Breast epithelium (tissue), 4 donors: Measurements from ENCODE around the gene TBL1XR1. TPM values are rescaled to one million over a fixed set of nuclear protein-coding genes. Genes with fewer than 3 reads are reported as not detected.

Source experiments
- DNase-seq, 2 donors: peaks; one replicate each; pipeline ENCODE4 v3.0.0-alpha.2; 2019; ENCODE audit warnings: low spot score in 2 of 2
- H3K27ac ChIP-seq, 2 donors: fragments of 200-600 bp; sonication (generic) in 1 of 2; one replicate each; pipeline ENCODE4 v1.5.1; 2016 to 2019; ENCODE audit warnings: mild to moderate bottlenecking in 1 of 2
- H3K27me3 ChIP-seq, 2 donors: fragments of 200-600 bp; sonication (generic) in 1 of 2; one replicate each; pipeline versions ENCODE4 v1.5.1 to v1.6.0; 2017 to 2019; ENCODE audit warnings: control low read depth in 1 of 2, mild to moderate bottlenecking in 1 of 2
- H3K36me3 ChIP-seq: fragments of 200-600 bp; one replicate; pipeline ENCODE4 v1.5.1; 2019
- H3K4me1 ChIP-seq, 2 donors: fragments of 200-600 bp; sonication (generic); one replicate each; pipeline ENCODE4 v1.5.1; 2016 to 2019; ENCODE audit warnings: control low read depth in 1 of 2
- H3K4me3 ChIP-seq, 3 donors: fragments of 200-600 bp; sonication (generic); 1 replicate in 2 of 3; 2 replicates in 1 of 3; pipeline ENCODE4 v1.5.1; 2016 to 2019; ENCODE audit warnings: mild to moderate bottlenecking in 3 of 3, moderate library complexity in 2 of 3
- H3K9me3 ChIP-seq, 2 donors: fragments of 200-600 bp; sonication (generic) in 1 of 2; one replicate each; pipeline ENCODE4 v1.5.1; 2016 to 2019; ENCODE audit warnings: control low read depth in 1 of 2
- POLR2A ChIP-seq: fragments of 450-650 bp; IDR thresholded peaks from one replicate; pipeline ENCODE4 v1.6.1; 2016; ENCODE audit warnings: antibody characterized with exemption, mild to moderate bottlenecking, moderate library complexity
- POLR2AphosphoS5 ChIP-seq, 3 donors: sonication (generic); formaldehyde crosslinking; IDR thresholded peaks; one replicate each; pipeline ENCODE4 v1.6.1; 2017; ENCODE audit warnings: antibody characterized with exemption in 3 of 3
- intact Hi-C: fragments of 100-400 bp; cut with DNase I; formaldehyde crosslinking; loops from one replicate; pipeline ENCODE4 v1.15.1; 2023; ENCODE audit warnings: low total_unique reads
- total RNA-seq, 3 donors: library from RNA; depleted of rRNA; stranded (reverse); fragments of >200 nt; gene quantifications; one replicate each; pipeline ENCODE4 v1.1.0, GENCODE V29; 2016
- TF ChIP-seq, protein P1 (sequence below), 3 donors: fragments of 450-650 bp; IDR thresholded peaks; one replicate each; pipeline ENCODE4 v1.5.1; 2016 to 2017; ENCODE audit warnings: antibody characterized with exemption in 3 of 3, mild to moderate bottlenecking in 3 of 3, moderate library complexity in 3 of 3

The TBL1XR1 gene
- total RNA-seq, 3 donors from 2014 or later: 92.8 to 147 (median 111) TPM

DNA sequence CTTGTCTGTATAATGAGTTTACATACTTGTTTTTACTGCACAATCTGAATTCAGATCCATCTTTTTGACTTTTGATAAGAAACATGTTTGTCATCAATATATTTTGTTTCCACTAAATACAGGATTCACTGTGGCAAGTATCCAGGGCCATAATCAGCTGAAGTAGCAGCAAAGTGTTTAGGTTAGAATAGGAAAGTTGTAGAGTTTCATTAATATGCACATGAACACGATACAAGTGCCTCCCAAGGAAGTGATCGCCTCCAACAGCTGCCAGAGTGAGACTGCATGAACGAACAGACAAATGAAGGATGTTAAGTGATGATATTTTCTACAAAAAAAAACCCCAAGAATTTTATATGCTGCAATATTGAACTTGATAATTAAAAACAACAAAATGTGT is 204.3 kb downstream of the TBL1XR1 start:
- H3K4me1 ChIP-seq: no peaks in the 10 kb centered on the region
- TF ChIP-seq, protein P1, sequence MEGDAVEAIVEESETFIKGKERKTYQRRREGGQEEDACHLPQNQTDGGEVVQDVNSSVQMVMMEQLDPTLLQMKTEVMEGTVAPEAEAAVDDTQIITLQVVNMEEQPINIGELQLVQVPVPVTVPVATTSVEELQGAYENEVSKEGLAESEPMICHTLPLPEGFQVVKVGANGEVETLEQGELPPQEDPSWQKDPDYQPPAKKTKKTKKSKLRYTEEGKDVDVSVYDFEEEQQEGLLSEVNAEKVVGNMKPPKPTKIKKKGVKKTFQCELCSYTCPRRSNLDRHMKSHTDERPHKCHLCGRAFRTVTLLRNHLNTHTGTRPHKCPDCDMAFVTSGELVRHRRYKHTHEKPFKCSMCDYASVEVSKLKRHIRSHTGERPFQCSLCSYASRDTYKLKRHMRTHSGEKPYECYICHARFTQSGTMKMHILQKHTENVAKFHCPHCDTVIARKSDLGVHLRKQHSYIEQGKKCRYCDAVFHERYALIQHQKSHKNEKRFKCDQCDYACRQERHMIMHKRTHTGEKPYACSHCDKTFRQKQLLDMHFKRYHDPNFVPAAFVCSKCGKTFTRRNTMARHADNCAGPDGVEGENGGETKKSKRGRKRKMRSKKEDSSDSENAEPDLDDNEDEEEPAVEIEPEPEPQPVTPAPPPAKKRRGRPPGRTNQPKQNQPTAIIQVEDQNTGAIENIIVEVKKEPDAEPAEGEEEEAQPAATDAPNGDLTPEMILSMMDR (IDR thresholded peaks at IDR 0.05): no peak
- no peak for TF ChIP-seq POLR2A
- no peak for TF ChIP-seq POLR2AphosphoS5 (IDR thresholded peaks at IDR 0.05)
- intact Hi-C loops: no loop called here
- no peak overlapping the region for H3K4me3 ChIP-seq
- no peaks in the 10 kb centered on the region for H3K27me3 ChIP-seq
- H3K36me3 ChIP-seq: no peaks in the 10 kb centered on the region
- no peaks in the 10 kb centered on the region for H3K9me3 ChIP-seq
- no peak for DNase-seq
- no peak overlapping the region for H3K27ac ChIP-seq

DNA sequence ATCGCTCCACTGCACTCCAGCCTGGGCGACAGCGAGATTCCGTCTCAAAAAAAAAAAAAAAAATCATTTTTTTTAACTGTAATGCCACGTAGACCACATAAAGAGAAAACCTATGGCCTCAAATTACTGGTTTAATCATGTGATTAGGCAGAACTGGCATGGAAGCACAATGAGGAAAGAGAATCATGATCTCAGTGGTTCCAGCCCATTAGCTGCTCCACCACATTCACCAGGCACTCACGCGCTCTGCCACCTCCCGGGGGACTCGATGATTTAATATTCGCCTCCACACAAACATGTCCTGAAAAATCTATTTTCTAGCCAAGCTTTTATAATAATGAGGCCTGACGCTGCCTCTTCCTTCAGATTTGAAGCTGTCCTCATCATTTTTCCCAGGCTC is 204.7 kb downstream of the TBL1XR1 start:
- Histone ChIP-seq H3K4me1 (no peaks in the 10 kb centered on the region), H3K36me3 (no peaks in the 10 kb centered on the region), H3K27ac (no peak overlapping the region), H3K27me3 (no peaks in the 10 kb centered on the region), H3K9me3 (no peaks in the 10 kb centered on the region), H3K4me3 (no peak overlapping the region)
- intact Hi-C loops: no loop called here
- DNase-seq: no peak
- TF ChIP-seq POLR2A (no peak), POLR2AphosphoS5 (IDR thresholded peaks at IDR 0.05) (no peak)
- TF ChIP-seq, protein P1 (IDR thresholded peaks at IDR 0.05): no peak

DNA sequence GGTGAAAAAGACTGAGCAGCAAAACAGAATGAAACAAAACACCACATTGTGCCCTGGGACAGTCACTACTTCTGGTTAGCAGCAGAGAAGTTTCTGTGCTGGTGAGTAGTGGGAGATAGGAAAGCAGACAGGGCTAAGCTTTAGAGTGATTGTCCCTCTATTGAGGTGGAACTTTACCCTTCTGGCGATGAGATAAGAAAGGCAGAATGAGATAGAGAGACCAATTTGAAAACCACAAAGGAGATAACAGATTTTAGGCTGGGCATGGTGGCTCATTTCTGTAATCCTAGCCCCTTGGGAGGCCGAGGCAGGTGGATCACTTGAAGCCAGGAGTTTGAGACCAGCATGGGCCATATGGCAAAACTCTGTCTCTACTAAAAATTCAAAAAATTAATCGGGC is 208.5 kb downstream of the TBL1XR1 start:
- Histone ChIP-seq H3K9me3 (no peaks in the 10 kb centered on the region), H3K36me3 (no peaks in the 10 kb centered on the region), H3K4me1 (no peaks in the 10 kb centered on the region), H3K4me3 (no peak overlapping the region), H3K27me3 (no peaks in the 10 kb centered on the region), H3K27ac (no peak overlapping the region)
- no peak for TF ChIP-seq POLR2A
- TF ChIP-seq, protein P1 (IDR thresholded peaks at IDR 0.05): no peak
- TF ChIP-seq POLR2AphosphoS5 (IDR thresholded peaks at IDR 0.05): no peak
- no peak for DNase-seq
- intact Hi-C loops: no loop called here

DNA sequence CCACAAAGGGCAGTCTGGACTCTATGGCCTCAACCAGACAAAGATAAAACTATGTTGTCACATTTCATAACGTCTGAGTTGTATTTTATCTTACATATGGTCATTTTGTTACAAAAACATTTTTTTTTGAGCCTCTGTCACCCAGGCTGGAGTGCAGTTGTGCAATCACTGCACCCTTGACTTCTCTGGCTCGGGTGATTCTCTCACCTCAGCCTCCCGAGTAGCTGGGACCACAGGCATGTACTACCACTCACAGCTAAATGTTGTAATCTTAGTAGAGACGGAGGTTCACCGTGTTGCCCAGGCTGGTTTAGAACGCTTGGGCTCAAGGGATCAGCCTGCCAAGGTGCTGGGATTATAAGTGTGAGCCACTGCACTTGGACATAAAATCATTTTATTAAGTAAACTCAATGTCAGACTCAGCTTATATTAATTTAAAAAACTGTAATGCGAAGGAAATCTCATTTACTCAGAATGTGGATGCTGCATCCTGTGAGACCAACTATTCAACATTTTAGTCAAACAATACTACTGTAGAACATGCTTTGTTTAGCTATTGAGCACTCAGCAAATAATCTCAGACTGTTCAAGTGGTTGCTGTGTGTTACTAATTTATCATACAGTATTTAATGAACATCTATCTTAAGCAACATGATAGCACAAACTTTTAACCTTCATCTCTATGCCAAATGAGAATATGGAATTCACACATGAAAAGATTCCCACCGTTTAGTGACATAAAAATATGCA is 209.2 kb downstream of the TBL1XR1 start:
- no peak for DNase-seq
- TF ChIP-seq POLR2AphosphoS5 (IDR thresholded peaks at IDR 0.05) (no peak), POLR2A (no peak)
- TF ChIP-seq, protein P1 (IDR thresholded peaks at IDR 0.05): no peak
- no peaks in the 10 kb centered on the region for H3K36me3 ChIP-seq
- H3K9me3 ChIP-seq: no peaks in the 10 kb centered on the region
- no peaks in the 10 kb centered on the region for H3K4me1 ChIP-seq
- H3K27me3 ChIP-seq: no peaks in the 10 kb centered on the region
- H3K4me3 ChIP-seq: no peak overlapping the region
- intact Hi-C loops: no loop called here
- H3K27ac ChIP-seq: no peak overlapping the region

DNA sequence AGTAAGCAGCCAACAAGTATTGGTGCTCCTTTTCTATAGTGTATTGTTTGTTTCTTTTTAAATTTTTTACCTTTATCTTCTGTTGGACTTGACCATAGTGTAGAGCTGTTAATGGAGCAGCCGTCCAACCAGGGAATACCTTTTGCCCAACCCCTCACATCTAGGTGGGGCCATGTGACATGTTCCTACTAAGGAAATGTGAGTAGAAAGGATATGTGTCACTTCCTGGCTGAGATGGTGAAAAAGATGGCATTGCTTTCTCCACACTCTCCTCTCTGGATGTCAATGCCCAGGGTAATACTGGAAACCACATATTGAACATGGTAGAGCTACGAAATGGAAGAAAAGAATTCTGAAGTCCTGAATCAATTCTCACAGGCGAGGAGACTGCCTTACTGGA is 218.8 kb downstream of the TBL1XR1 start:
- Histone ChIP-seq H3K4me1 (no peaks in the 10 kb centered on the region), H3K36me3 (no peaks in the 10 kb centered on the region), H3K4me3 (no peak overlapping the region), H3K27me3 (no peaks in the 10 kb centered on the region), H3K9me3 (peaks cover 0 to 6% of the 10 kb centered on the region in 2 donors), H3K27ac (no peak overlapping the region)
- intact Hi-C loops: no loop called here
- no peak for TF ChIP-seq POLR2AphosphoS5 (IDR thresholded peaks at IDR 0.05)
- TF ChIP-seq, protein P1 (IDR thresholded peaks at IDR 0.05): no peak
- TF ChIP-seq POLR2A: no peak
- no peak for DNase-seq
